ENCODE results near the gene MLLT3.
A peak's percentile ranks its signal among the peaks of the same experiment; 100 is the strongest.

The MLLT3 gene

GRCh38 chr9:20551236-20551635 lies 71.1 kb downstream of the MLLT3 start:
- H3K27me3 Mint-ChIP-seq (ENCODE audit: low read depth): no peaks in the 10 kb centered on the region
- no peak overlapping the region for H3K4me3 Mint-ChIP-seq
- no peaks in the 10 kb centered on the region for H3K9me3 Mint-ChIP-seq
- peak overlapping the region; percentile 55 to 87 (median 65) for H3K27ac Mint-ChIP-seq
- no peak for TF ChIP-seq CTCF (IDR thresholded peaks at IDR 0.05; ENCODE audit: unreplicated experiment in 3 of 3)
- H3K36me3 Mint-ChIP-seq (ENCODE audit: low read depth): no peaks in the 10 kb centered on the region
- peaks cover 28% of the 10 kb centered on the region for H3K4me1 Mint-ChIP-seq

- H3K4me1 Mint-ChIP-seq: peaks cover 28% of the 10 kb centered on the region
- no peaks in the 10 kb centered on the region for H3K27me3 Mint-ChIP-seq (ENCODE audit: low read depth)
- H3K9me3 Mint-ChIP-seq: no peaks in the 10 kb centered on the region
- H3K4me3 Mint-ChIP-seq: no peak overlapping the region
- no peaks in the 10 kb centered on the region for H3K36me3 Mint-ChIP-seq (ENCODE audit: low read depth)
- peak overlapping the region in 1 of 3 experiments; percentile 68 for H3K27ac Mint-ChIP-seq
- no peak for TF ChIP-seq CTCF (IDR thresholded peaks at IDR 0.05; ENCODE audit: unreplicated experiment in 3 of 3)
Observed at GRCh38 chr9:20550326-20550725, 72.0 kb downstream of the MLLT3 start.

DNA sequence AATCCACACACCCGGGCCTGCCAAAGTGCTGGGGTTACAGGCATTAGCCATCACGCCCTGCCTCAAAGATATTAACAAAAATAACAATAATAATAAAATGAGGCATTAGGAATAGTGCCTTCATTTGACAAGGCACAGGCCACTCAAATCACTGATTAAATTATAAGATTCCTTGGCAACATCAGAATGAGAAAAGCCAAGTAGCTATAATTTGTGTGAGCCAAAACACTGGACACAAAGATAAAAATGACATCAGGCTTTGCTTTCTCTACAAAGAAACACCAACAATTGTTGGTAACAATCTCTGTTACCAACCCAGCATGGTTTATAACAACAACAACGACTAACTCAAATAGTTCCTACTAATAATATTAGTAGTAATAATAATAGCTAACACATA lies 73.2 kb downstream of the MLLT3 start:
- no peak for TF ChIP-seq CTCF (IDR thresholded peaks at IDR 0.05; ENCODE audit: unreplicated experiment in 3 of 3)
- Mint-ChIP-seq H3K27ac (no peak overlapping the region), H3K4me1 (peaks cover 23% of the 10 kb centered on the region), H3K9me3 (no peaks in the 10 kb centered on the region), H3K36me3 (ENCODE audit: low read depth) (no peaks in the 10 kb centered on the region), H3K27me3 (ENCODE audit: low read depth) (no peaks in the 10 kb centered on the region), H3K4me3 (no peak overlapping the region)

DNA sequence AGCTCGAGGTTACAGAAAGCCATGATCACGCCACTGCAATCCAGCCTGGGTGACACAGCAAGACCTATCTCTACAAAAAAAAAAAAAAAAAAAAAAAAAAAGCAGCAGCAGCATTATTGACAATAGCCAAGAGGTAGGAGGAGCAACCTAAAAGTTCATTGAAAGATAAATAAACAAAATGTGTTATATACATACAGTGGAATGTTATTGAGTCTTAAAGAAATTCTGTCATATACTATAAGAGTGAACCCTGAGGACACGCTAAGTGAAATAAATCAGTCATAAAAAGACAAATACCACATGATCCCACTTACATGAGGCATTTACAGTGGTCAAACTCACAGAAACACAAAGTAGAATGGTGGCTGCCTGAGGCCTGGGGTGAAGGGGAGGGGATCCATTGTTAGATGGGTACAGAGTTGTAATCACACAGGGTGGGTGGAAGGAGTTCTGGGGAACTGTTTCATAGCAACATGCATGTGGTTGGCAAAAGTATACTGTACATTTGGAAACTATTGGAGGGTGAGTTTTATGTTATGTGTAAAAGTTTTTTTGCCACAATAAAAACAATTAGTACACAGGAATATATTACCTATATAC lies 77.2 kb downstream of the MLLT3 start:
- no peak for TF ChIP-seq CTCF (IDR thresholded peaks at IDR 0.05; ENCODE audit: unreplicated experiment in 3 of 3)
- H3K9me3 Mint-ChIP-seq: peaks cover 21% of the 10 kb centered on the region
- H3K4me3 Mint-ChIP-seq: no peak overlapping the region
- no peak overlapping the region for H3K27ac Mint-ChIP-seq
- H3K36me3 Mint-ChIP-seq (ENCODE audit: low read depth): peaks cover 29% of the 10 kb centered on the region
- no peaks in the 10 kb centered on the region for H3K4me1 Mint-ChIP-seq
- H3K27me3 Mint-ChIP-seq (ENCODE audit: low read depth): no peaks in the 10 kb centered on the region

DNA sequence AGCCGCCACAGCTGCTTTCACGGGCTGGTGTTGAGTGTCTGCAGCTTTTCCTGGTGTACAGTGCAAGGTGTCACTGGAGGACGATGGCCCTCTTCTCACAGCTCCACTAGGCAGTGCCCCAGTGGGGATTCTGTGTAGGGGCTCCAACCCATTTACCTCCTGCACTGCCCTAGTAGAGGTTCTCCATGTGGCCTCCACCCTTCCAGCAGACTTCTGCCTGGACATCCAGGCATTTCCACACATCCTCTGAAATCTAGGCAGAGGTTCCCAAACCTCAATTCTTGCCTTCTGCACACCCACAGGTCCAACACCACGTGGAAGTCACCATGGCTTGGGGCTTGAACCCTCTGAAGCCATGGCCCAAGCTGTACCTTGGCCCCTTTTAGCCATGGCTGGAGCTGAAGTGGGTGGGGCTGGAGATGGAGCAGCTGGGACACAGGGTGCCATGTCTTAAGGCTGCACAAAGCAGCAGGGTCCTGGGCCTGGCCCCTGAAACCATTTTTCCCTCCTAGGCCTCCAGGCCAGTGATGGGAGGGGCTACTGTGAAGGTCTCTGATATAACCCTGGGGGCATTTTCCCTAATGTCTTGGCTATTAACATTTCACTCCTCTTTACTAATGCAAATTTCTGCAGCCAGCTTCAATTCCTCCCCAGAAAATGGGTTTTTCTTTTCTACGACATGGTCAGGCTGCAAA lies 82.0 kb downstream of the MLLT3 start:
- no peak for TF ChIP-seq CTCF (IDR thresholded peaks at IDR 0.05; ENCODE audit: unreplicated experiment in 3 of 3)
- Mint-ChIP-seq H3K27ac (no peak overlapping the region), H3K4me3 (no peak overlapping the region), H3K9me3 (peaks cover 31% of the 10 kb centered on the region), H3K27me3 (ENCODE audit: low read depth) (no peaks in the 10 kb centered on the region), H3K4me1 (no peaks in the 10 kb centered on the region), H3K36me3 (ENCODE audit: low read depth) (peaks cover 48% of the 10 kb centered on the region)

GRCh38 chr9:20538956-20539355 lies 83.3 kb downstream of the MLLT3 start:
- H3K4me1 Mint-ChIP-seq: no peaks in the 10 kb centered on the region
- H3K9me3 Mint-ChIP-seq: peaks cover 31% of the 10 kb centered on the region
- no peaks in the 10 kb centered on the region for H3K27me3 Mint-ChIP-seq (ENCODE audit: low read depth)
- H3K36me3 Mint-ChIP-seq (ENCODE audit: low read depth): peaks cover 48% of the 10 kb centered on the region
- H3K27ac Mint-ChIP-seq: no peak overlapping the region
- no peak for TF ChIP-seq CTCF (IDR thresholded peaks at IDR 0.05; ENCODE audit: unreplicated experiment in 3 of 3)
- H3K4me3 Mint-ChIP-seq: no peak overlapping the region

All from nephron (organoid).